GM21576 (cell line): ENCODE data around the gene LCP1.

Source experiments
- ATAC-seq: cut with Tn5 transposase; IDR thresholded peaks from one replicate; pipeline ENCODE4 v1.9.1; 2021; ENCODE audit warnings: mild to moderate bottlenecking, moderate library complexity; ENCODE audit not compliant: unreplicated experiment

Gene LCP1

DNA sequence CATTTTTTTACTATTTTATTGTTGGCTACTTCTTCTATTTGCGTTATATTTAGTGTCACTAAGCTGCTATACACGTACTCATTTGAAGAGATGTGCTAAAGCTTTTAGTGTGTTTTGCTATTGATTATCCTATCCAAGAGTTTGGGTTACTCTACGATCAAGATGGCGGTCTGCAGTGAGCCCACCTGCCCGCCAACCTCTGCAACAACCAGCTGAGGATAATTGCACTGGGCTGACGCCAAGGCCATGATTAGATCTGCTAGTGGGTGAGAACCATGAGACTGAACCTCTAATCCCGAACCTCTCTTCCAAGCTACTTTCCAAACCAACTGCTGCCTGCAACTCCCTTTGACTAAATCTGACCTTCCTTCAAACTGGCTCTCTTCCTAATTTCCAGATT is 78.9 kb downstream of the LCP1 start:
- ATAC-seq, result no peak

- no peak for ATAC-seq
These were observed 79.7 kb downstream of the LCP1 start for GRCh38 chr13:46102255-46102605.

DNA sequence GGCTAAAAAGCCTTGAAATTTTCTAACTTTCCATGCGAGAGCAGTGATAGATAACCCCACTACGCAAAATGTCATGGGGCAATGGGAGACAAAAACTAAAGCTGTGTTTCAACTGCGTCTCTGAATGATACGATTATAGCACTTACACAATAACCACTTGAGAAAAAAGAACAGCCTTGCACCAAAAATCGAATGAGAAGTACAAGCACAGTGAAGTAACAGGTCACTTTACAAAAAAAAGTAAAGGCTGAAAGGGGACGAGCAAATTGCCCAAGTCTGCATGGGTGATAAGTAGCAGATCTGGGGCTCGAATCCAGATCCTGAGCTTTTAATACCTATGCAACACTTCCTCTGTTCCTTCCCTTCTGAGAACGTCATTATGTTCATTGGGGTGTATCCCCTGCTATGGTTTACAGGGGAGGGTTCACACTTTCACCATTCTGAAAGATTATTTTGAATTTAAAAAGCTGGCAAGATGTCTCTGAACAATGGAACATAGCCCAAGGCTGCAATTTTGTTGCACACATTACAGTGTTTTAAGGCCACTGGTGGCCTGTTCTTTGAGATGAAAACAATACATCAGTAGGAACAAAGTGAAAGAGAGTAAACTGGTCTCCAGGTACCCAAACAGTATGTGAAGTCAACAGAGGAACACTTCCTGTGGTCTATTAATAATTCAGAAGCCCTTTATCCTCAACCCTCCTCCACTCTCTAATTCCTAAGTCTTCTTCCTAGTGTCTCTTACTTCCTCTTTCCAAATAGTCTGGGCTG is 80.3 kb downstream of the LCP1 start:
- ATAC-seq, result no peak

DNA sequence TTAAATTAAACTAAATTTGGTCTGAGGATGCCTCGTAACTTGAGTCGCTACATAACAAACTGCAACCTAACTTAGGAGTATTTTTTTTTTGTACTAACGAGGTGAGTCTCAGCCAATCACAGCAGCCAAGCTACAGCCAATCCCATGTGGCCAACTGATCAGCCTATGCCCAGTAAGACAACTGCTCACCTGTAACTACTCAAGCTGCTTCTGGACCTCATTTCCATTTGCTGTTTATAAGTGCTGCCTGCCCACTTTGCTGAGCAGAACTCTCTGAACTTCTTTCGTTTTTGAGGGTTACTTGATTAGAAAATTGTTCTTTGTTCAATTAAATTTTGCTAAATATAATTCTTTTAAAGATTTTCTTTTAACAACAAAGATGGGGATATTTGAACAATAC is 81.0 kb downstream of the LCP1 start:
- no peak for ATAC-seq

DNA sequence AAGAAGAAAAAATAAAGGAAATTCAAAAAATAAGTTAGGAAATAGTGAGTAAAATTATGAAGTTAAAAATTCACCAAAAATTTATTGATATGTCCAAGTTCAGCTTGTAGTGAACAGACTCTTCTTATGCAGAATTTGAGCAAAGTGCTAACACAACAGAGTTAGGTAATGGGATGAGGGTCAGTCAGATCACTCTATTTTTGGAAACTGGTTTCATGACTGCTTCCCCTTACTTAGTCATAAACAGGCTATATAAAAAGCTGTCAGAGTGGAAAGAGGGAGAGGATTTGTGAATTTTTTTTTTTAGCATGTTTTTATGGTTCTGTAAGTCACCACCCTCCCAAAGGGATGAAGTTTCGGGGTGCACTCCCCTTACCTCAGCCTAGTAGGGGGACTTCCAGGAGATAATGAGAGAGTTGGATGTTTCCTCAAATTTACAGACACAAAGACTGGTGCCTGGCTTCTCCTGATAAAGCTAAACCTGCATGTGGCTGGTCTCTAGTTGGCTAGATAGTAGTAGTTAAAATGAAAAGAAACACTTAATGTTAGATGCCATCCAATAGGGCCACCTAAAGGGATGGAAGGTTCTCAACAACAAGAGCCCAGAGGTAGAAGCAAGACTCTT is 81.7 kb downstream of the LCP1 start:
- peak; percentile 58 for ATAC-seq

DNA sequence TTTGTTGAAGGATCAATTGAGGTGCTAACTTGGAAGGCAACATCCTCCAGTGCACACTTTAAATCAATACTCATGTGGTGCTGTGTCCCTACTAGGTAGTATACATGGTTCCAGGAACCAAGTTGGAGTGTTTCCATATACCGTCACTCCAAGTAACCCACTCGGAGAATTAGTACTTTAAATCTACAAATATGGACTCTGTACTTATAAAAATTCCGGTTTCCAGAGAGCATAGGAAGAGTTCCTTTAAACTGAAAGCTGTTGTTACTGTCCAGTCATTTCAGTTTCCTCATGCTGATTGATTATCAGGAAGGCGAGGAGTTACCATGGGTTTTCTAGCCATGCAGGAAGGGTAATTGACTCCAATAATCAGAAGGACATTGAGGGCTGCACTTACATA is 84.3 kb downstream of the LCP1 start:
- ATAC-seq, result no peak

DNA sequence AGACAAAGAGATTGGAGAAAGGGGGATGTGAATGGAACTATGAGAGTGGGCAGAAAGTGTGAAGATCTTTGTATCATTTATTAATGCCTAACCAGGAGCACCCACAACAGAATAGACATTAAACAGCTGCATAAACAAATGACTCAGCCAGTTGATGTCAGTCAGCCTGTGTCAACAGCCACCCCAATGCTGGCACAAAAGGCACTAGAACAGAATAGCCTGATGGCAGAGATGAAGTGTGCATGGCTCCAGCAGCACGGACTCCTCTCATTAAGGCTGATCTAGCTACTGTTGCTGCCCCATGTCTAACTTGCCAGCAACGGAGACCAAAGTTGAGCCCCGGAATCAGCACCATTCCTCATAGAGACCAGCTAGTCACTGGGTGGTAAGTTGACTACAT is 85.0 kb downstream of the LCP1 start:
- no peak for ATAC-seq

GRCh38 chr13:46094478-46094877 is 87.5 kb downstream of the LCP1 start:
- ATAC-seq, result no peak

GRCh38 chr13:46088821-46089562 is 93.0 kb downstream of the LCP1 start:
- no peak for ATAC-seq

- ATAC-seq, result no peak
These were observed 94.5 kb downstream of the LCP1 start for GRCh38 chr13:46087481-46087880.

DNA sequence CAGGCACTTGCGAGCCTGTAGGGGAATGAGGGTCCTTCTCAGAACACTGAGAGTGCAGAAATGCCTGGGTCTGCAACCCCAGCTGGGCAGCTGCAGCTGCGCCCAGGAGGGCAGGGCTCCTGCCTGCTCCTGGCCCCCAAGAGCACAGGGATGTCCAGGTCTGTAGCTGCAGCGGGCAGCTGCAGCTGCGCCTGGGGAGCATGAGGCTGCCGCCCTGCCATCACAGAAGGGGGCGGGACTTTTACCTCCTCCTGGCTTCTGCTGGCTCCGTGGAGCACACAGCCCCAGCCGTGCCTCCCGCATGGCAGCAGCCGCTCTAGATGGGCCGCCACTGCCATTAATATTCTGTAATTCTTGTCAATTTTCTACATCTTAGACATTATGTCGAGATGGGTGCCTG is 95.0 kb downstream of the LCP1 start:
- ATAC-seq, result no peak

- no peak for ATAC-seq
These were observed 95.5 kb downstream of the LCP1 start for GRCh38 chr13:46086421-46086922.

DNA sequence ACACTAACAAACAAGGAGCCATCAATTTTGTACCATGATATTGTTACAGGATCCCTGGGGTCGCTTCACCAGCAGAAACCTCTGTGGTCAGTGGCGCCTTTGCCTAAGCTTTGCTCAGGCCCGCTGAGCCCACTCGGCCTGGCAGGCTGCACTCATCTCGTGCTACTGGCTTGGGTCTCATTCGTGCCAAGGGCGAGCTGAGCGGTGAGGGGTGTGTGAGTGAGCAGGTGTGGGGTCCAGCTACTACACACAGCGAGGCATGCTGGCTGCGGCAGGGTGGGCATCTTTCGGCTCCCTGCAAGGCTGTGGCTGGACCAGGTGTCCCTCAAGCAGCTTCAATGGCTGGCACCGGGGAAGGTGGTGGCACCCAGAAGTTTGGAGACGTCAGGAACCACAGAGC is 96.2 kb downstream of the LCP1 start:
- no peak for ATAC-seq

GRCh38 chr13:46082324-46082723 is 99.7 kb downstream of the LCP1 start:
- ATAC-seq, result no peak

DNA sequence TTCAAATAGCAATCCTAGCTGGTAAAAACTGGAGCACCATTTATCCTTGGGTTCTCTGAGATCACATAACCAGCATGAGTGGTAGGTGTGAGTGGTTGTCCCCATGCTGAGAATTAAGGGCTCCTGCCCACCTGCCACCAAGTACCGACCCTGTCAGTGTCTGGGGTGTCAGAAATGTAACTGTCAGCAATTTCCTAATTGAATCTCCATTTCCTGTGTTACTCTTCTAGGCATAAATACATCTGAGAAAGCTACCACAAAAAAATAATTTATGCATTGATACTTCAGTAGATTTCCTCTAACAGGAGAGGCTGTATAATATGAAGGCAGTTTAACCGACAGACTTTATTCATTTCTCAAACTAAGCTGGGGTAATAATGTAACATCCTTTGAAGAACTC is 102.2 kb downstream of the LCP1 start:
- ATAC-seq, result no peak

- ATAC-seq, result no peak
These were observed 104.7 kb downstream of the LCP1 start for GRCh38 chr13:46077265-46077664.

- ATAC-seq, result no peak
These were observed 105.2 kb downstream of the LCP1 start for GRCh38 chr13:46076827-46077226.
